Caco-2 (cell line): Measurements from ENCODE around the gene CHMP6. TPM values are rescaled to one million over a fixed set of nuclear protein-coding genes. Genes with fewer than 3 reads are reported as not detected.

Experiments used
- BruUV-seq: library from RNA; stranded (reverse); fragments of 400-500 nt; replicated peaks from 2 replicates; lab custom pipeline; 2021; lab: Mats Ljungman, UMichigan
- CTCF ChIA-PET: fragments of 300-600 bp; sonication (Branson Sonifier 250); formaldehyde crosslinking; loops from one replicate; lab custom pipeline; 2022; ENCODE audit warnings: antibody characterized with exemption; lab: Charles Lee
- POLR2A ChIA-PET: fragments of 300-600 bp; sonication (Branson Sonifier 250); formaldehyde crosslinking; loops from one replicate; lab custom pipeline; 2022; ENCODE audit warnings: antibody characterized with exemption; lab: Charles Lee
- DNase-seq, 2 experiments: peaks; one replicate each; pipeline versions ENCODE4 v3.0.0 to v3.0.0-alpha.2; 2020 to 2022
- H3K27me3 ChIP-seq: replicated peaks from 2 replicates; pipeline ENCODE4 v1.6.0; 2011; ENCODE audit warnings: low read length; ENCODE audit not compliant: control insufficient read depth, insufficient read depth
- H3K36me3 ChIP-seq: 2 replicates; pipeline ENCODE4 v1.5.1; 2011; ENCODE audit warnings: low read length; ENCODE audit not compliant: control insufficient read depth, insufficient read depth
- H3K4me1 ChIP-seq: fragments of 250-450 bp; sonication (Bioruptor Pico); 2 replicates; pipeline ENCODE4 v1.5.1; 2020; ENCODE audit warnings: mild to moderate bottlenecking
- H3K4me3 ChIP-seq: 2 replicates; pipeline ENCODE4 v1.5.1; 2011; ENCODE audit warnings: low read depth, mild to moderate bottlenecking, control low read depth, low read length
- H3K9me3 ChIP-seq: fragments of 250-450 bp; sonication (Bioruptor Pico); 2 replicates; pipeline ENCODE4 v1.5.1; 2020; ENCODE audit warnings: mild to moderate bottlenecking, moderate library complexity
- H3K27ac Mint-ChIP-seq: one replicate; pipeline ENCODE4 v1.8.0; 2022; ENCODE audit warnings: mixed read lengths; ENCODE audit not compliant: unreplicated experiment
- H3K27me3 Mint-ChIP-seq: one replicate; pipeline ENCODE4 v1.8.0; 2022; ENCODE audit warnings: mixed read lengths; ENCODE audit not compliant: insufficient read depth, unreplicated experiment
- H3K36me3 Mint-ChIP-seq: one replicate; pipeline ENCODE4 v1.8.0; 2022; ENCODE audit warnings: mild to moderate bottlenecking, mixed read lengths; ENCODE audit not compliant: insufficient read depth, unreplicated experiment
- H3K4me1 Mint-ChIP-seq: one replicate; pipeline ENCODE4 v1.8.0; 2022; ENCODE audit warnings: low read depth, mixed read lengths; ENCODE audit not compliant: unreplicated experiment
- H3K4me3 Mint-ChIP-seq: one replicate; pipeline ENCODE4 v1.8.0; 2022; ENCODE audit warnings: mild to moderate bottlenecking, moderate library complexity, mixed read lengths; ENCODE audit not compliant: unreplicated experiment
- H3K9me3 Mint-ChIP-seq: one replicate; pipeline ENCODE4 v1.8.0; 2022; ENCODE audit warnings: mixed read lengths; ENCODE audit not compliant: unreplicated experiment
- intact Hi-C: fragments of 100-400 bp; cut with micrococcal nuclease; formaldehyde crosslinking; loops from one replicate; pipeline ENCODE4 v1.10.0; 2022; ENCODE audit not compliant: unreplicated experiment
- total RNA-seq: library from RNA; stranded (reverse); gene quantifications from 2 replicates; pipeline ENCODE4 v1.2.3, GENCODE V29; 2022
- TF ChIP-seq, protein P1 (sequence below), 2 experiments: fragments of 200-600 bp in 1 of 2; IDR thresholded peaks; 1 replicate in 1 of 2; 2 replicates in 1 of 2; pipeline versions ENCODE4 v1.5.1 to v1.8.0; 2011 to 2022; ENCODE audit warnings: antibody characterized with exemption in 1 of 2, control low read depth in 1 of 2, inconsistent platforms in 1 of 2, low read depth in 1 of 2, low read length in 1 of 2, mild to moderate bottlenecking in 1 of 2, moderate library complexity in 1 of 2; ENCODE audit not compliant: insufficient read depth in 1 of 2, severe bottlenecking in 1 of 2, unreplicated experiment in 1 of 2

Gene CHMP6
- total RNA-seq, 1 experiment from 2014 or later, result 23.2 TPM

DNA sequence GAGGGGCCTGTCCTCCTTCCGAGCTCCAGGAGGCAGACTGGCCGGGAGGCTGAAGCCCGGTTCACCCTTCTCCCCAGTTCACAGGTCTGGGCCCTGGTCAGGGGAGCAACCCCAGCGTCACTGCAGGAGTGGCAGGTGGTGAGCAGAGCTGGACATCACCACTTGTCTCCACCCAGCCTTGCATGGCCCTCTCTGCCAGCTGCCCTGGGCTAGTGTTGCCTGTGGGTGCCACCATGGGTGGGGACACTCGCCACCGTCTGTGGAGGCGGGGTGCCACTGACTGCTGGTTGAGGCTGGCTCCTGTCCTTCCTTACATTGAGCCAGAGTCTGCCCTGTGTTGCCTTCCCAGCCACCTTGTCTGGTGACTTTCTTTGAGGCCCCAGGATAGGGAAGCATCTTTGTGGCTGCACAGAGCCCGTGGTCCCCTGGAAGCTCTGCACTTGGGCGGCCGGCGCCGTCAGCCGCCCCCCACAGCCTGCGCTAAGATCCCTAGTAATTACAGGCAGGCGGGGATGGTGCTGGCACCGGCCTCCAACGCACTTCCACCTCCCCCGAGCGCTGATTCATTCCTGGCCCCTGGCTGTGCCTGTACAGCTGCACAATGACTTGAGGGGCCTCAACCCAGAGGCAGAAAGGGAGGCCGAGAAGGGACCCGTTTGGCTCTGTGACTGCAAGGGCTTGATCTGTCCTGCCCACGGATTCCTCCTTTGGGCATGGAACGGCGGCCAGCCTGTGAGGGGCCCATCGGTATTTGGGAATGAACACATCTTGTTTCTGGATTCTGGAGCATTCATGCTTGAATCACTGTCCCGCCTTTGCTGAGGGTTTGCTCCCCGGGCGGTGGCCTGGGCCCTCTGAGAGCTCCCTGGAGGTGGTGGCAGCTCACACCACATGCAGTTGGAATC lies 48.5 kb downstream of the CHMP6 start:
- Mint-ChIP-seq H3K36me3 (peaks cover 70% of the 10 kb centered on the region), H3K4me1 (peaks cover 59% of the 10 kb centered on the region), H3K4me3 (peak overlapping the region; percentile 44)

DNA sequence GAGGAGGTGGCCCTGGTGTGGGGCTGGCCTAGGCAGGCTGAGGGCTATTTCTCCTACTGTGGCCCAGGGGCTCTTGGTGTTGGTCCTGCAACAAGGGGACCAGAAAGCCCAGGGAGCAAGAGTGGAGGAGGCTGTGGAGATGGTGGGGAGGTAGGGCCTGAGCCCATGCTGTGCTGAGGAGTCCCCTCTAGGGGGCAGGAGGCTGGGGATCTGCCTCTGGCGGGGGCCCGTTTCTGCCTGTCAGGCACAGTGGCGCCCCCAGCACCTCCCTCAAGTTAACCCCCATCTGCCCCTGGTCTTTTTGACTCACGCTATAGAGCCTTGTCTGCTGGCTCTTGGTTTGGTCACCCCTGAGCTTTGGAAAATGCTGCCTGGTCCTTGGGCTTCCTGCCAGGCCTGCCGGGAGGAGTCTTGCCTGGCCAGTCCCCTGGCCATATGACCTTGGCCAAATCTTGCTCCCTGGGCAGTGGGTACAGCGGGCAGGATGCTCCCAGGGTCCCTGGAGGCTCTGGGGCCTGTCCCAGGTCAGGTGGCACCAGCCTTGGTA lies 49.2 kb downstream of the CHMP6 start:
- Mint-ChIP-seq H3K27ac (peak overlapping the region; percentile 96), H3K4me3 (peak overlapping the region; percentile 44), H3K36me3 (peaks cover 67% of the 10 kb centered on the region), H3K27me3 (no peaks in the 10 kb centered on the region), H3K9me3 (no peaks in the 10 kb centered on the region), H3K4me1 (peaks cover 67% of the 10 kb centered on the region)
- no TSS peak for BruUV-seq
- Histone ChIP-seq H3K9me3 (no peaks in the 10 kb centered on the region), H3K36me3 (peaks cover 1% of the 10 kb centered on the region; the same call in 1 of the 2 replicates), H3K27me3 (no peaks in the 10 kb centered on the region), H3K4me1 (peaks cover 95% of the 10 kb centered on the region), H3K4me3 (no peak overlapping the region)
- POLR2A ChIA-PET, result no interaction called here
- TF ChIP-seq, protein P1, sequence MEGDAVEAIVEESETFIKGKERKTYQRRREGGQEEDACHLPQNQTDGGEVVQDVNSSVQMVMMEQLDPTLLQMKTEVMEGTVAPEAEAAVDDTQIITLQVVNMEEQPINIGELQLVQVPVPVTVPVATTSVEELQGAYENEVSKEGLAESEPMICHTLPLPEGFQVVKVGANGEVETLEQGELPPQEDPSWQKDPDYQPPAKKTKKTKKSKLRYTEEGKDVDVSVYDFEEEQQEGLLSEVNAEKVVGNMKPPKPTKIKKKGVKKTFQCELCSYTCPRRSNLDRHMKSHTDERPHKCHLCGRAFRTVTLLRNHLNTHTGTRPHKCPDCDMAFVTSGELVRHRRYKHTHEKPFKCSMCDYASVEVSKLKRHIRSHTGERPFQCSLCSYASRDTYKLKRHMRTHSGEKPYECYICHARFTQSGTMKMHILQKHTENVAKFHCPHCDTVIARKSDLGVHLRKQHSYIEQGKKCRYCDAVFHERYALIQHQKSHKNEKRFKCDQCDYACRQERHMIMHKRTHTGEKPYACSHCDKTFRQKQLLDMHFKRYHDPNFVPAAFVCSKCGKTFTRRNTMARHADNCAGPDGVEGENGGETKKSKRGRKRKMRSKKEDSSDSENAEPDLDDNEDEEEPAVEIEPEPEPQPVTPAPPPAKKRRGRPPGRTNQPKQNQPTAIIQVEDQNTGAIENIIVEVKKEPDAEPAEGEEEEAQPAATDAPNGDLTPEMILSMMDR (IDR thresholded peaks at IDR 0.05; ENCODE audit: insufficient read depth in 1 of 2, low read depth in 1 of 2, low read length in 1 of 2, severe bottlenecking in 1 of 2, unreplicated experiment in 1 of 2), result peak; percentile 18 to 24
- DNase-seq, result peak in 1 of 2 experiments; percentile 47
- intact Hi-C loops, result loop anchor here (5.0 kb wide), 1 partner anchor 56 kb away; no protein-coding TSS in a partner anchor
- CTCF ChIA-PET, result interaction anchor here (0.6 to 1.0 kb wide), 3 partner anchors 61 to 214 kb away, joined by 3 read pairs; no protein-coding TSS in a partner anchor

More for the DNA sequence above, 48.5 kb downstream of the CHMP6 start:
- Histone ChIP-seq H3K9me3 (no peaks in the 10 kb centered on the region), H3K27me3 (no peaks in the 10 kb centered on the region), H3K36me3 (peaks cover under 1% of the 10 kb centered on the region; the same call in 1 of the 2 replicates), H3K4me1 (peaks cover 87% of the 10 kb centered on the region), H3K4me3 (no peak overlapping the region)
- Mint-ChIP-seq H3K27me3 (no peaks in the 10 kb centered on the region), H3K9me3 (no peaks in the 10 kb centered on the region), H3K27ac (peak overlapping the region; percentile 96)
- TF ChIP-seq, protein P1 (IDR thresholded peaks at IDR 0.05; ENCODE audit: insufficient read depth in 1 of 2, low read depth in 1 of 2, low read length in 1 of 2, severe bottlenecking in 1 of 2, unreplicated experiment in 1 of 2), result no peak
- BruUV-seq, result no TSS peak
- intact Hi-C loops, result loop anchor here (5.0 kb wide), 2 partner anchors 57 to 182 kb away; partner anchors contain the start of gene CEP131
- ChIA-PET CTCF (interaction anchor here (0.6 to 1.0 kb wide), 3 partner anchors 61 to 215 kb away, joined by 3 read pairs; no protein-coding TSS in a partner anchor), POLR2A (no interaction called here)
- DNase-seq, result peak; percentile 65 to 85

DNA sequence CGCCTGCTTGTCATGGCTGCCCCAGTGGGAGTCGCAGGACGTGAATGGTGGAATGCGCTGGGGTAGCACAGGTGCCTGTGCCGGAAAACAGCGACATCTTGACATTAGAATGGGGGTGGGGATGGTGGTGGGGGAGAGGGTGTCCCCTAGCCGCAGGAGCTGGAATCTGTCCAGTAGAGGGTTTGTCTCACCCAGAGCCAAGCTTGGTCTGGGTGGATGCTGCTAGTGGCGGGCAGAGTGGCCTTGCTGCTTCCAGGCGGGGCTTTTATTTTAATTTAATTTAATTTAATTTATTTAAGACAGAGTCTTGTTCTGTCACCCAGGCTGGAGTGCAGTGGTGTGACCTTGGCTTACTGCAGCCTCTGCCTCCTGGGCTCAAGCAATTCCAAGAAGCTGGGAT lies 51.0 kb downstream of the CHMP6 start:
- BruUV-seq, result no TSS peak
- Histone ChIP-seq H3K36me3 (peaks cover 1% of the 10 kb centered on the region; the same call in 1 of the 2 replicates), H3K9me3 (no peaks in the 10 kb centered on the region), H3K4me3 (no peak overlapping the region), H3K27me3 (no peaks in the 10 kb centered on the region), H3K4me1 (peaks cover 93% of the 10 kb centered on the region)
- intact Hi-C loops, result loop anchor here (5.0 kb wide), 1 partner anchor 55 kb away; no protein-coding TSS in a partner anchor
- no peak for DNase-seq
- POLR2A ChIA-PET, result no interaction called here
- H3K4me1 Mint-ChIP-seq, result peaks cover 62% of the 10 kb centered on the region
- peak overlapping the region; percentile 96 for H3K27ac Mint-ChIP-seq
- H3K4me3 Mint-ChIP-seq, result no peak overlapping the region
- no peaks in the 10 kb centered on the region for H3K27me3 Mint-ChIP-seq
- H3K9me3 Mint-ChIP-seq, result no peaks in the 10 kb centered on the region
- CTCF ChIA-PET, result no interaction called here
- H3K36me3 Mint-ChIP-seq, result peaks cover 61% of the 10 kb centered on the region
- TF ChIP-seq, protein P1 (IDR thresholded peaks at IDR 0.05; ENCODE audit: insufficient read depth in 1 of 2, low read depth in 1 of 2, low read length in 1 of 2, severe bottlenecking in 1 of 2, unreplicated experiment in 1 of 2), result no peak
